Muscle layer of colon (tissue), 2 donors: ENCODE results near the gene B3GNT8.
"Not testable (repeated sequence)": the region's sequence is repeated elsewhere in the genome, so short reads cannot be mapped to it uniquely, and the experiment has no call there.

Experiments used
- H3K27ac ChIP-seq: one replicate; pipeline ENCODE4 v1.7.0; 2013; ENCODE audit warnings: low read depth, mild to moderate bottlenecking, low read length, moderate library complexity
- H3K27me3 ChIP-seq, 2 donors: one replicate each; pipeline ENCODE4 v1.7.0; 2013; ENCODE audit warnings: low read length in 2 of 2, mild to moderate bottlenecking in 2 of 2; ENCODE audit not compliant: insufficient read depth in 2 of 2, control insufficient read depth in 1 of 2
- H3K36me3 ChIP-seq: one replicate; pipeline ENCODE4 v1.7.0; 2013; ENCODE audit warnings: mild to moderate bottlenecking, low read length; ENCODE audit not compliant: insufficient read depth
- H3K4me1 ChIP-seq: one replicate; pipeline ENCODE4 v1.7.0; 2013; ENCODE audit warnings: mild to moderate bottlenecking, low read length; ENCODE audit not compliant: insufficient read depth
- H3K4me3 ChIP-seq, 2 donors: one replicate each; pipeline ENCODE4 v1.7.0; 2013; ENCODE audit warnings: low read length in 2 of 2, low read depth in 1 of 2, mild to moderate bottlenecking in 1 of 2, moderate library complexity in 1 of 2
- H3K9ac ChIP-seq: one replicate; pipeline ENCODE4 v1.7.0; 2013; ENCODE audit warnings: low read length
- H3K9me3 ChIP-seq: one replicate; pipeline ENCODE4 v1.7.0; 2013; ENCODE audit warnings: mild to moderate bottlenecking, low read length
- donor health status: abdominal sarcoma.
- donor health status: Adenocarcinoma of cecum.

Gene B3GNT8

GRCh38 chr19:41426952-41427646, at the start of gene B3GNT8:
Gene B3GNT8 (minus strand): TSS chr19:41427374. CDS start chr19:41426778, 596 bp downstream.
- peaks cover 19% of the 10 kb centered on the region for H3K4me1 ChIP-seq
- no peaks in the 10 kb centered on the region for H3K9me3 ChIP-seq
- peak within 1 kb of the TSS; percentile 99 for H3K9ac ChIP-seq
- H3K27ac ChIP-seq: peak within 1 kb of the TSS; percentile 97
- peak within 1 kb of the TSS; percentile 83 to 93 for H3K4me3 ChIP-seq
- peaks cover 29% of the 10 kb centered on the region for H3K36me3 ChIP-seq
- no peaks in the 10 kb centered on the region for H3K27me3 ChIP-seq

DNA sequence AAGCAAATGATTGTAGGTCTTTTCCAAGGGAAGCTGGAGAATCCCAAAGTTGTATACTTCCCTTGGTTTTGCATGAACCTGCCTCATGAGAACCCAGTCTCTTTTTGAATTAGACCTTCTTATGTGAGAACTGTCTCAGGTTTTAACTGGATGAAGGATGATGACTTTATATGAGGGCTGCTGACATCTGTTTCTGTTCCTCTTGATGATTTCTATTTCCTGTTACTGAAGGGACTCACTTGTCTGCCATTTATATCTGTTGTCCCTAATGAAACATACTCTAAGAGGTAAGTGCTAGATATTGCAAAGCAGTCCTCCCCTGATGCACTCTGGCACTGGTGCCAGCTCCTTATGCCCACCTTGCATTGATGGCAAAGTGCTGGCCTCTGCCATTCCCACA, 49.4 kb upstream of the B3GNT8 start:
- Histone ChIP-seq H3K27me3 (peaks cover 8 to 11% of the 10 kb centered on the region in 2 donors), H3K4me3 (no peak overlapping the region), H3K4me1 (no peaks in the 10 kb centered on the region), H3K36me3 (no peaks in the 10 kb centered on the region), H3K9ac (no peak overlapping the region), H3K9me3 (no peaks in the 10 kb centered on the region), H3K27ac (no peak overlapping the region)

DNA sequence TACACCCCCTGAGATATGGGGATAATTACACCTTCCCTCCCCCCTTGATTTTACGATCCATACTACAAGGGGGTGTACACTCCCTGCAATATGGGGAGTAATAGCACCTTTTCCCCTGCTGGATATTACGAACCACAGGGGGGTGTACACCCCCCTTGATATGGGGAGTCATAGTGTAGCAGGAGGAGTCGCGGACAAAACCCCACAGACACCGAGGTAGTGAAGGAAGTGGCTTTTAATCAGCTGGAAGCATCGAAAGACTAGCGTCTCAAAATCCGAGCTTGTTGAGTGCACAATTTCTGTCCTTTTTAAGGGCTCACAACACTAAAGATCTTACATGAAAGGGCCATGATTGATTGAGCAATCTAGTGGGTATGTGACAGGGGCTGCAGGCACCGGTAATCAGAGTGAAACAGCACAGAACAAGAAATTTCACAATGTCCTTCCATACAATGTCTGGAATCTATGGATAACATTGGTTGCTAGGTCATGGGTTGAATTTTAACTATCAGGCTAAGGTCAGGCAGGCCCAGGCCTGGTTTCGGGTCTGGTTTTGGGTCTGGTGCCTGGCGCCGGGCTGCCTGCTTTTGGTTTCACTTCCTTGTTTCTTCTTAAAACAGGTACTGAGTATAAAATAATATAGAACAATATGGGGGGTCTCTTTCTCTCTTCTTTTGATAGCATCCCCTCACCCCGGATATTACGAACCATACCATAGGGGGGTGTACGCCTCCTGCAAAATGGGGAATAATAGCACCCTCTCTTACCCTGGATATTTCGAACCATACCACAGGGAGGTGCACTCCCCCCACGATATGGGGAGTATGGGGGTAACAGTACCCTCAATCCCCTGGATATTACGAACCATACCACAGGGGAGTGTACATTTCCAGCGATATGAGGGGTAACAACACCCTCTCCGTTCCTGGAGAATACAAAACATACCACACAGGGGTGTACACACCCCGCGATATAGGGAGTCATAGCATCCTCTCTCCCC, 36.4 kb upstream of the B3GNT8 start:
- not testable (repeated sequence) for H3K4me1 ChIP-seq, H3K27ac ChIP-seq, H3K9ac ChIP-seq, H3K4me3 ChIP-seq, H3K9me3 ChIP-seq, H3K27me3 ChIP-seq, H3K36me3 ChIP-seq

- H3K27me3 ChIP-seq: peaks cover 0 to 5% of the 10 kb centered on the region in 2 donors
- no peaks in the 10 kb centered on the region for H3K4me1 ChIP-seq
- H3K36me3 ChIP-seq: no peaks in the 10 kb centered on the region
- no peaks in the 10 kb centered on the region for H3K9me3 ChIP-seq
- no peak overlapping the region for H3K4me3 ChIP-seq
- no peak overlapping the region for H3K27ac ChIP-seq
- H3K9ac ChIP-seq: no peak overlapping the region
Observed at GRCh38 chr19:41462497-41462896, 35.3 kb upstream of the B3GNT8 start.

DNA sequence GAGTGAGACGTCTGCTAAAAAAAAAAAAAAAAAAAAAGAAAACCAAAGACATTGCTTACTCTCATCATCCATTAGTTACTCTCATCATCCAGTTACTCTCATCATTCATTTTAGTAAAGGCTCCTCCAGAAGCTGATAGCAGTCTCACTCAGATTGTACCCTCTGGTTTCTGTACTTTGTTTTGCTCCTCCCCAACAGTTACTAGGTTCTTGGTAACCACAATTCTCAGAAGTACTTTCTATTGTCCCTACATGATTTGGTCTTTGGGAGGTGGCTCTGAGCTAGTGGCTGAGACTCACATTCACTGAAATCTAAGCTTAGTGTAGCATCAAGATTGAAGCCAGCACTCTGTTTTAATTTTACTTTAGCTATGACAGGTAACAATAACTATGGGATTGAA, 30.1 kb upstream of the B3GNT8 start:
- no peak overlapping the region for H3K9ac ChIP-seq
- no peaks in the 10 kb centered on the region for H3K36me3 ChIP-seq
- H3K9me3 ChIP-seq: no peaks in the 10 kb centered on the region
- H3K27ac ChIP-seq: no peak overlapping the region
- H3K4me3 ChIP-seq: no peak overlapping the region
- H3K4me1 ChIP-seq: no peaks in the 10 kb centered on the region
- no peaks in the 10 kb centered on the region for H3K27me3 ChIP-seq

- H3K27ac ChIP-seq: no peak overlapping the region
Observed at GRCh38 chr19:41456342-41456918, 29.3 kb upstream of the B3GNT8 start.

GRCh38 chr19:41455936-41456335, 28.8 kb upstream of the B3GNT8 start:
- Histone ChIP-seq H3K36me3 (no peaks in the 10 kb centered on the region), H3K4me1 (no peaks in the 10 kb centered on the region), H3K4me3 (no peak overlapping the region), H3K27ac (no peak overlapping the region), H3K9ac (no peak overlapping the region), H3K9me3 (no peaks in the 10 kb centered on the region), H3K27me3 (no peaks in the 10 kb centered on the region)

More at GRCh38 chr19:41456342-41456918, 29.3 kb upstream of the B3GNT8 start:
- no peak overlapping the region for H3K9ac ChIP-seq
- H3K4me3 ChIP-seq: no peak overlapping the region
- no peaks in the 10 kb centered on the region for H3K36me3 ChIP-seq
- H3K4me1 ChIP-seq: no peaks in the 10 kb centered on the region
- no peaks in the 10 kb centered on the region for H3K27me3 ChIP-seq
- no peaks in the 10 kb centered on the region for H3K9me3 ChIP-seq

- no peaks in the 10 kb centered on the region for H3K27me3 ChIP-seq
- no peaks in the 10 kb centered on the region for H3K4me1 ChIP-seq
- no peak overlapping the region for H3K27ac ChIP-seq
- no peak overlapping the region for H3K9ac ChIP-seq
- H3K9me3 ChIP-seq: no peaks in the 10 kb centered on the region
- H3K4me3 ChIP-seq: no peak overlapping the region
- H3K36me3 ChIP-seq: no peaks in the 10 kb centered on the region
Observed at GRCh38 chr19:41452584-41453275, 25.6 kb upstream of the B3GNT8 start.

- H3K9me3 ChIP-seq: no peaks in the 10 kb centered on the region
- H3K4me3 ChIP-seq: no peak overlapping the region
- no peak overlapping the region for H3K27ac ChIP-seq
- no peak overlapping the region for H3K9ac ChIP-seq
- no peaks in the 10 kb centered on the region for H3K36me3 ChIP-seq
- no peaks in the 10 kb centered on the region for H3K4me1 ChIP-seq
- no peaks in the 10 kb centered on the region for H3K27me3 ChIP-seq
Observed at GRCh38 chr19:41449865-41450178, 22.6 kb upstream of the B3GNT8 start.

GRCh38 chr19:41449079-41449864, 22.1 kb upstream of the B3GNT8 start:
- Histone ChIP-seq H3K27me3 (no peaks in the 10 kb centered on the region), H3K9me3 (no peaks in the 10 kb centered on the region), H3K4me3 (no peak overlapping the region), H3K27ac (no peak overlapping the region), H3K4me1 (no peaks in the 10 kb centered on the region), H3K36me3 (no peaks in the 10 kb centered on the region), H3K9ac (no peak overlapping the region)
